H9 (cell line): ENCODE data around the gene SESTD1. TPM values are rescaled to one million over a fixed set of nuclear protein-coding genes. Genes with fewer than 3 reads are reported as not detected.

ENCODE experiments used
- DNase-seq: peaks from one replicate; pipeline ENCODE4 v3.0.0-alpha.2; 2017
- H2AFZ ChIP-seq: one replicate; pipeline ENCODE4 v1.6.1; 2013; ENCODE audit warnings: mild to moderate bottlenecking, low read length, control low read depth, moderate library complexity
- H2AK5ac ChIP-seq: 2 replicates; pipeline ENCODE4 v1.6.1; 2013; ENCODE audit warnings: low read length, control low read depth, mixed read lengths; ENCODE audit not compliant: insufficient read length
- H2BK120ac ChIP-seq: one replicate; pipeline ENCODE4 v1.6.1; 2013; ENCODE audit warnings: low read depth, mild to moderate bottlenecking, low read length, control low read depth, inconsistent platforms; ENCODE audit not compliant: poor library complexity, severe bottlenecking
- H2BK12ac ChIP-seq: 2 replicates; pipeline ENCODE4 v1.6.1; 2013; ENCODE audit warnings: low read length, control low read depth, mixed read lengths, low read depth; ENCODE audit not compliant: insufficient read length
- H2BK15ac ChIP-seq: 2 replicates; pipeline ENCODE4 v1.6.1; 2013; ENCODE audit warnings: low read depth, low read length, control low read depth
- H2BK20ac ChIP-seq: one replicate; pipeline ENCODE4 v1.6.1; 2013; ENCODE audit warnings: low read depth, mild to moderate bottlenecking, low read length, control low read depth, inconsistent platforms; ENCODE audit not compliant: poor library complexity, severe bottlenecking
- H2BK5ac ChIP-seq: 2 replicates; pipeline ENCODE4 v1.6.1; 2013; ENCODE audit warnings: low read length, control low read depth, mixed read lengths; ENCODE audit not compliant: insufficient read length
- H3K14ac ChIP-seq: 2 replicates; pipeline ENCODE4 v1.6.1; 2013; ENCODE audit warnings: low read length, control low read depth; ENCODE audit not compliant: insufficient read depth
- H3K18ac ChIP-seq: 2 replicates; pipeline ENCODE4 v1.6.1; 2013; ENCODE audit warnings: low read depth, mild to moderate bottlenecking, mixed read lengths, low read length, control low read depth; ENCODE audit not compliant: insufficient read length
- H3K23ac ChIP-seq: 2 replicates; pipeline ENCODE4 v1.6.1; 2013; ENCODE audit warnings: low read length, control low read depth, mixed read lengths, low read depth; ENCODE audit not compliant: insufficient read length
- H3K23me2 ChIP-seq: 2 replicates; pipeline ENCODE4 v1.6.1; 2013; ENCODE audit warnings: low read depth, mild to moderate bottlenecking, mixed read lengths, low read length, control low read depth; ENCODE audit not compliant: insufficient read length, poor library complexity, severe bottlenecking
- H3K27ac ChIP-seq: 2 replicates; pipeline ENCODE4 v1.5.1; 2013; ENCODE audit warnings: low read length, control low read depth, mixed read lengths, low read depth; ENCODE audit not compliant: insufficient read length
- H3K27me3 ChIP-seq: 2 replicates; pipeline ENCODE4 v1.6.1; 2013; ENCODE audit warnings: low read length, control low read depth, inconsistent platforms; ENCODE audit not compliant: insufficient read depth
- H3K4ac ChIP-seq: 2 replicates; pipeline ENCODE4 v1.6.1; 2013; ENCODE audit warnings: low read depth, mild to moderate bottlenecking, control low read depth, inconsistent platforms, low read length, moderate library complexity
- H3K4me1 ChIP-seq: 2 replicates; pipeline ENCODE4 v1.6.1; 2013; ENCODE audit warnings: low read length, control low read depth, inconsistent platforms; ENCODE audit not compliant: insufficient read depth
- H3K4me2 ChIP-seq: 2 replicates; pipeline ENCODE4 v1.6.1; 2013; ENCODE audit warnings: low read length, control low read depth, mixed read lengths; ENCODE audit not compliant: insufficient read length, insufficient read depth
- H3K56ac ChIP-seq: 2 replicates; pipeline ENCODE4 v1.6.1; 2013; ENCODE audit warnings: low read depth, mild to moderate bottlenecking, mixed read lengths, low read length, control low read depth; ENCODE audit not compliant: insufficient read length
- H3K79me1 ChIP-seq: 2 replicates; pipeline ENCODE4 v1.6.1; 2013; ENCODE audit warnings: low read depth, mild to moderate bottlenecking, moderate library complexity, low read length, control low read depth, inconsistent platforms; ENCODE audit not compliant: insufficient read depth, poor library complexity, severe bottlenecking
- H3K79me2 ChIP-seq: 2 replicates; pipeline ENCODE4 v1.6.1; 2013; ENCODE audit warnings: low read length, control low read depth, inconsistent platforms; ENCODE audit not compliant: insufficient read depth
- H3K9ac ChIP-seq: 2 replicates; pipeline ENCODE4 v1.6.1; 2013; ENCODE audit warnings: low read length, control low read depth, mixed read lengths; ENCODE audit not compliant: insufficient read length; ENCODE audit errors: extremely low read depth
- H3K9me3 ChIP-seq: one replicate; pipeline ENCODE4 v1.6.1; 2013; ENCODE audit warnings: low read depth, low read length, inconsistent platforms; ENCODE audit not compliant: control insufficient read depth
- H3T11ph ChIP-seq: one replicate; pipeline ENCODE4 v1.6.1; 2013; ENCODE audit warnings: mild to moderate bottlenecking, low read length, control low read depth, inconsistent platforms
- H4K20me1 ChIP-seq: one replicate; pipeline ENCODE4 v1.6.1; 2013; ENCODE audit not compliant: control insufficient read depth, insufficient read length, insufficient read depth
- H4K5ac ChIP-seq: 2 replicates; pipeline ENCODE4 v1.6.1; 2013; ENCODE audit warnings: low read depth, mild to moderate bottlenecking, mixed read lengths, low read length, control low read depth; ENCODE audit not compliant: insufficient read length
- H4K8ac ChIP-seq: replicated peaks from 2 replicates; pipeline ENCODE4 v1.6.1; 2013; ENCODE audit warnings: low read length, control low read depth, mixed read lengths, low read depth; ENCODE audit not compliant: insufficient read length
- H4K91ac ChIP-seq: 2 replicates; pipeline ENCODE4 v1.6.1; 2013; ENCODE audit warnings: low read depth, mild to moderate bottlenecking, moderate library complexity, mixed read lengths, low read length, control low read depth; ENCODE audit not compliant: insufficient read length
- H3K27ac Mint-ChIP-seq, 3 experiments: 2 replicates in 2 of 3; 3 replicates in 1 of 3; pipeline ENCODE4 v1.8.0; 2020 to 2021; ENCODE audit warnings: mixed read lengths in 3 of 3, mild to moderate bottlenecking in 1 of 3, moderate library complexity in 1 of 3
- H3K27me3 Mint-ChIP-seq: 2 replicates; pipeline ENCODE4 v1.8.0; 2021; ENCODE audit warnings: low read depth, mild to moderate bottlenecking, moderate library complexity, mixed read lengths
- H3K36me3 Mint-ChIP-seq, 3 experiments: 2 replicates in 2 of 3; 3 replicates in 1 of 3; pipeline ENCODE4 v1.8.0; 2020 to 2021; ENCODE audit warnings: low read depth in 3 of 3, mixed read lengths in 3 of 3; ENCODE audit not compliant: insufficient read depth in 1 of 3
- H3K4me1 Mint-ChIP-seq, 2 experiments: 2 replicates each; pipeline ENCODE4 v1.8.0; 2020; ENCODE audit warnings: mixed read lengths in 2 of 2
- H3K4me3 Mint-ChIP-seq, 2 experiments: 2 replicates in 1 of 2; 3 replicates in 1 of 2; pipeline ENCODE4 v1.8.0; 2020 to 2021; ENCODE audit warnings: mild to moderate bottlenecking in 2 of 2, mixed read lengths in 2 of 2, moderate library complexity in 1 of 2
- H3K9me3 Mint-ChIP-seq, 2 experiments: 2 replicates in 1 of 2; 3 replicates in 1 of 2; pipeline ENCODE4 v1.8.0; 2020; ENCODE audit warnings: mild to moderate bottlenecking in 2 of 2, mixed read lengths in 2 of 2, moderate library complexity in 1 of 2
- WGBS: extraction: QIAGEN DNeasy Blood & Tissue Kit; methylation state at CpG from one replicate; pipeline ENCODE4 v1.1.7; 2013; ENCODE audit warnings: missing lambda C conversion rate, low lambda C conversion rate, mixed read lengths; ENCODE audit not compliant: insufficient read length; ENCODE audit errors: extremely low coverage; 5-methylcytosine and 5-hydroxymethylcytosine counted together
- total RNA-seq: library from RNA; stranded (reverse); gene quantifications from 2 replicates; pipeline ENCODE4 v1.2.1, GENCODE V29; 2021
- TF ChIP-seq, protein P1 (sequence below): fragments of 200-600 bp; sonication (generic); conservative IDR thresholded peaks from 3 replicates; pipeline ENCODE4 v1.8.0; 2021; ENCODE audit warnings: antibody characterized with exemption, mild to moderate bottlenecking

Gene SESTD1
- total RNA-seq, 1 experiment from 2014 or later = 44.4 TPM

DNA sequence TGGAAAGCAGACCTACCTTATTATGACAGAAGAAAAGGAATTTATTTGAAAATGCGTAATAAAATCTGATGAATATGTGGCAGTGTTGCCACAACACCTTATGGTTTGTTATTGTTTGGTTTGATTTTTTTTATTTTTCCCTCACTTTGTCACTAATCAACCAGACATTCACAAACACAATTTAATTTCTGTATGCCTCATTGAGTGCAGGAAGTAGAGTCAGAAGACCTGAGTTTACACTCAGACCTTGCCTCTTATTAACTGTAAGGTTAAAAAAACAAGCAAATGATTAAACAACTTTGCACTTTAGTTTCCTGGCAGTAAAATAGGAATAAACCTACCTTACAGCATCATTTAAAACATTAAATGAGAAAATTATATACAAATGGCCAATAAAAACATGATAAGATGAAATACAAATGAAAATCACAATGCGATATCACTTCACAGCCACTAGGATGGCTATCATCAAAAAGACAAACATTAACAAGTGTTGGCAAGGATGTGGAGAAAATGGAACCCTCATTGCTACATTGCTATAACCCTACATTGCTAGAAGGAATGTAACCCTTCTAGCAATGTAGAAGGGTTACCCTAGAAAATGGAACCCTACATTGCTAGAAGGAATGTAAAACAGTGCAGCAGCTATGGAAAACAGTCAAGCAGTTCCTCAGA, 3.3 kb downstream of the SESTD1 start:
- Histone ChIP-seq H2BK120ac (no peak overlapping the region), H3K79me2 (peaks cover 5% of the 10 kb centered on the region; the same call in 1 of the 2 replicates), H3K18ac (no peak overlapping the region), H3K23ac (no peak overlapping the region), H3K56ac (no peak overlapping the region), H2BK12ac (no peak overlapping the region), H3T11ph (no peak overlapping the region), H3K4ac (no peak overlapping the region), H3K9ac (no peak overlapping the region), H3K4me2 (no peak overlapping the region), H4K5ac (no peak overlapping the region), H2BK20ac (no peak overlapping the region), H3K27ac (no peak overlapping the region), H4K91ac (no peak overlapping the region), H2AK5ac (no peak overlapping the region), H3K27me3 (no peaks in the 10 kb centered on the region), H2AFZ (no peak overlapping the region), H2BK5ac (no peak overlapping the region), H2BK15ac (no peak overlapping the region), H3K79me1 (no peaks in the 10 kb centered on the region), H3K23me2 (peaks cover 8% of the 10 kb centered on the region), H3K4me1 (no peaks in the 10 kb centered on the region; the same call in 1 of the 2 replicates), H3K14ac (no peak overlapping the region), H4K20me1 (no peaks in the 10 kb centered on the region), H3K9me3 (no peaks in the 10 kb centered on the region), H4K8ac (no peak overlapping the region)
- TF ChIP-seq, protein P1, sequence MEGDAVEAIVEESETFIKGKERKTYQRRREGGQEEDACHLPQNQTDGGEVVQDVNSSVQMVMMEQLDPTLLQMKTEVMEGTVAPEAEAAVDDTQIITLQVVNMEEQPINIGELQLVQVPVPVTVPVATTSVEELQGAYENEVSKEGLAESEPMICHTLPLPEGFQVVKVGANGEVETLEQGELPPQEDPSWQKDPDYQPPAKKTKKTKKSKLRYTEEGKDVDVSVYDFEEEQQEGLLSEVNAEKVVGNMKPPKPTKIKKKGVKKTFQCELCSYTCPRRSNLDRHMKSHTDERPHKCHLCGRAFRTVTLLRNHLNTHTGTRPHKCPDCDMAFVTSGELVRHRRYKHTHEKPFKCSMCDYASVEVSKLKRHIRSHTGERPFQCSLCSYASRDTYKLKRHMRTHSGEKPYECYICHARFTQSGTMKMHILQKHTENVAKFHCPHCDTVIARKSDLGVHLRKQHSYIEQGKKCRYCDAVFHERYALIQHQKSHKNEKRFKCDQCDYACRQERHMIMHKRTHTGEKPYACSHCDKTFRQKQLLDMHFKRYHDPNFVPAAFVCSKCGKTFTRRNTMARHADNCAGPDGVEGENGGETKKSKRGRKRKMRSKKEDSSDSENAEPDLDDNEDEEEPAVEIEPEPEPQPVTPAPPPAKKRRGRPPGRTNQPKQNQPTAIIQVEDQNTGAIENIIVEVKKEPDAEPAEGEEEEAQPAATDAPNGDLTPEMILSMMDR = peak; percentile 31; the same call in 1 of the 3 replicates
- WGBS = no CpG with 5 or more reads among the region's 2 CpGs
- H3K4me1 Mint-ChIP-seq = peaks cover 21 to 24% of the 10 kb centered on the region in 2 experiments
- H3K36me3 Mint-ChIP-seq = peaks cover 0 to 1% (median under 1%) of the 10 kb centered on the region in 3 experiments; a peak in 3 of 7 replicates
- H3K9me3 Mint-ChIP-seq = no peaks in the 10 kb centered on the region
- peaks cover 13% of the 10 kb centered on the region for H3K27me3 Mint-ChIP-seq
- H3K27ac Mint-ChIP-seq = no peak overlapping the region
- no peak for DNase-seq
- H3K4me3 Mint-ChIP-seq = no peak overlapping the region
